GM18502 (cell line): ENCODE measurements around the gene TUBGCP3.

ENCODE experiments used
- ATAC-seq: cut with Tn5 transposase; IDR thresholded peaks from one replicate; pipeline ENCODE4 v1.9.1; 2021; ENCODE audit warnings: mild to moderate bottlenecking; ENCODE audit not compliant: unreplicated experiment, poor library complexity

The TUBGCP3 gene

DNA sequence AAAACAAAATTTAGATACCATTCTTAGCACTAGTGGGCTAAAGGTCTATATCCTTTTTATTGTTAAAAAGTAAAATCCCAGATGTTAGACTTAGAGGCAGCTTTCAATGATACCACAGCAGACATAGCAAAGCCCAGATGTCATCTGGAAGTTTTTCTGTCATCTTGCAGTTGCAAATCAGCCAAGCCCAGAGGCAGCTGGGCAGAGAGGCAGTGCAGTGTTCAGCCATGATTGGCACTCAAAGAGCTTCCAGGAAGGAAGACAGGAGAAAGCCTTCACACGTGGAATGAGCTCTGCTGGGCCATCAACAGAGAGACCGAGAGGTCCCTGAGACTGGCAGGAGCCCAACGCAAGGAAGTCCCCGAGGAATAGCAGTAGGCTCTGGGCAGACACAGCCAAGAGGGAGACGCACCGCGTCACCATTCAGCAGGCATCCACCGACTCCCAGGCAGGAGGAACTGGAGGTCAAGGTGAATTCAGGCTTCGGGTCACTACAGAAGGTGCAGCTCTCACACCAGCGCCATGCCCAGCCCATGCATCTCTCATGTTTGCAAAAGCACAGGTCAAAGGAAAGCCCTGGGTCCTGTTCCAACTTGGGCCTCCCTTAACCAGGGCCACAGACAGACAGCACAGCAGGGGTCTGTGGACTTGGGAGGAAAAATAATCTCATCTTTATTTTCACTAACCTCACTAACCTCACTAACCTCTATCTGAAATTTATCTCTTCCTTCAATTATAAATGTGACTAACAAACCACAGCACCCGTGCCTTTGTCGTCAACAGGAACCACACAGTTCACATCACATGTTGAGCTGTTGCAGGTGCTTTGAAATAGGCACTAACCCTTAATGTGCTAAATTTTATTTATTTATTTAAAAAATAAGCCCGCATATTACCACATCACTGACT, 54.9 kb downstream of the TUBGCP3 start:
- no peak for ATAC-seq

DNA sequence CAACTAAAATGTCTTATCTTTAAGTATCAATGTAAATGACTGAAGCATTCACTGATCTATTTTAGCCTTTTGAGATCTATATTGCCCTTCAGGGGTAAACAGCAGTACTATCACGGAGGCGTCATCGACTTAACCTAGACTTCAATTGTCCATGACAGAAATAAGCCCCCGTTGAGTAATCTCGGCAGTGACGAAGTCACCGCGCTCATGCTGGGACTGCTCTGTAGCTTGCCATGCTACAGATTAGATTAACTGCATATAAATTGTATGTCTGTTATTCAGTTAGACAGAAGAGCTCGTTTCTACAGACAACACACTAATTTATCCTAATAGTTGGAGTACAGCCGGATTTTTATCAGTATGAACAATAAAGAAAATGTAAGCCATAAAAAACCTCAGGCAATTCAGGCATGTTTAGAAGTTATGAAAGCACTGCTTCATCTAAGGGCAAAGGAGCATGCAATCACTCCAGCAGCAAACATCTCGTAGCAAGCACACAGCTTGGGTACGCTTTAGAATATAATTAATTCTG, 56.6 kb downstream of the TUBGCP3 start:
- ATAC-seq, result no peak

DNA sequence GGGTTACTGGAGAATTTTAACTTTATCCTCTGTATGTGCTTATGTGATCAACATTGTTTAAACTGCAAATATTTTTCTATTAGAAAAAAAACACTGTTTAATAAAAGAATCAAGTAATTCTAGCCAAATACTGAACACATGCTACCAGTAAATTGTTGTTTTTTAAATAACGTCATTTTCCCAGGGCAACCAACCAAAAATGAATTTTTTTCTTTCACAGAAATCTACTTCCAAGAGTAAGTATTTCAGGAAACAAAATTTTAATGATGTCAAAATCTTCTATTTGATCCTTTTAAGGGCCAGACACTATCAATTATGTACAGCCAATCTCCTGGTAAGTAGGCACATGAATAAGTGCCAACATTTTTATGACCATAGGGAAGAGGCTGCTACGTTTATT, 57.1 kb downstream of the TUBGCP3 start:
- no peak for ATAC-seq

DNA sequence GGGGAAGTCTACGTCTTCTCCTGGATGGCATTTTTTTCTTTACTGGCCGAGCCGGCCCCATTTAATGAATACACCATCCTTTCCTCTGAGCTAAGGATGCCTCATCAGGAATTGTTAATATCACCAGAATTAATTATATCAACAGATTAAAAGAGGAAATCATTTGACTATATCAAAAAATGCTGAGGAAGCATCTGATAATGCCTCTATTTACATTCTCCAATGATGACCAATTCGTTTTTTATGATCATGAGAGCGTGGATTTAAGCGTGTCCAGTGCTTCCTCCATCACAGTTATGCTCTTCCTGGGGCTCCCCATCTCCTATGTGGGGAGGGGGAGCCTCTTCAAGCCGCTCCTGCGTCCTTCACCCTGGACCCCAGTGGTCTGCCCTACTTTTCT, 58.7 kb downstream of the TUBGCP3 start:
- no peak for ATAC-seq

DNA sequence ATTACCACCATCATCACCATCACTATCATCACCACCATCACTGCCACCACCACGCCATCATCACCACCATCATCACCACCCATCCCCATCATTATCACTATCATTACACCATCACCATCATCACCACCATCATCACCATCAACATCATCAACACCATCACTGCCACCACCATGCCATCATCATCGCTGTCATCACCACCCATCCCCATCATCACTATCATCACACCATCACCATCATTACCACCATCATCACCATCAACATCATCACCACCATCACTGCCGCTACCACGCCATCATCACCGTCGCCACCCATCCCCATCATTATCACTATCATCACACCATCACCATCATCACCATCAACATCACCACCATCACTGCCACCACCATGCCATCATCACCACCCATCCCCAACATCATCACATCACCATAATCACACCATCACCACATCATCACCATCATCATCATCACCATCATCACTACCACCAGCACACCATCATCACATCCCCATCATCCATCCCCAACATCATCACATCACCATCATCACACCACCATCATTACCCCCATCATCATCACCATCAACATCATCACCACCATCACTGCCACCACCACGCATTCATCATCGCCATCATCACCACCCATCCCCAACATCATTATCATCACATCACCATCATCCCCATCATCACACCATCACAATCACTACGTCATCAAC, 61.7 kb downstream of the TUBGCP3 start:
- ATAC-seq, result no peak

GRCh38 chr13:112525356-112525945, 62.5 kb downstream of the TUBGCP3 start:
- no peak for ATAC-seq

GRCh38 chr13:112522578-112522977, 65.4 kb downstream of the TUBGCP3 start:
- ATAC-seq, result no peak

- ATAC-seq, result no peak
These were observed 66.8 kb downstream of the TUBGCP3 start for GRCh38 chr13:112521073-112521685.

- ATAC-seq, result no peak
These were observed 68.4 kb downstream of the TUBGCP3 start for GRCh38 chr13:112519517-112520060.

DNA sequence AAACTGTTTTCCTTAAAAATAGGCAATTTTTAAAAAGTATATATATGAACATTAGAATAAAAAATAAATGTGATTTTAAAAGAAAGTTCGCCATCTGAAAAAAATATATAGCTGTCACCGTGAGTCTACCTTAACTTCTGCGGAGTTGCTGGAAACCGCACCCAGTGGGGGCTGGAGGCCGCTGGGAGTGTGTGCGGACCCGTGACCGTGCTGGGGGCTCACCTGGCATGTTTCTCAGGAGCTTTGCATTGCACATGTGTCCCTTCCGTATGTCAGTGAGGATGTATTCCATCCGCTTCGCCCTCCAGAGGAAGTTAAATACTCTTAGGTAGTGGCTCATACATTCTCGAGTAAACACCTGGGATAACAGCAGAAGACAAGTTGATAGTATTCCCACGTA, 71.7 kb downstream of the TUBGCP3 start:
- ATAC-seq, result no peak

DNA sequence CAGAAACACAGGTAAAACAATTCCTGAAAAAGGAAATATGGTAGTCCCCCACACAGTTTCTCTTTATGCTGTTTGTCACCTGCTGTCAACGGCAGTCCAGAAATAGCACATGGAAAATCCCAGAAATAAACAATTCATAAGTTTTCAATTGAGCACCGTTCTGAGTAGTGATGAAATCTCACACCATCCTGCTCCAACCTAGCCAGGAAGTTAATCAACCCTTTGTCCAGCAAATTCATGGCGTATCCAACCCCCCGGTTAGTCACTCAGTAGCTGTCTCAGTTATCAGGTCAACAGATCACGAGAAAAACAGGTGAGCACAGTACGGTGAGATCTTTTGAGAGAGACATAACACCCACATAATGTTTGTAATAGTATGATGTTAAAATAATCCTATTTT, 74.2 kb downstream of the TUBGCP3 start:
- ATAC-seq, result no peak

DNA sequence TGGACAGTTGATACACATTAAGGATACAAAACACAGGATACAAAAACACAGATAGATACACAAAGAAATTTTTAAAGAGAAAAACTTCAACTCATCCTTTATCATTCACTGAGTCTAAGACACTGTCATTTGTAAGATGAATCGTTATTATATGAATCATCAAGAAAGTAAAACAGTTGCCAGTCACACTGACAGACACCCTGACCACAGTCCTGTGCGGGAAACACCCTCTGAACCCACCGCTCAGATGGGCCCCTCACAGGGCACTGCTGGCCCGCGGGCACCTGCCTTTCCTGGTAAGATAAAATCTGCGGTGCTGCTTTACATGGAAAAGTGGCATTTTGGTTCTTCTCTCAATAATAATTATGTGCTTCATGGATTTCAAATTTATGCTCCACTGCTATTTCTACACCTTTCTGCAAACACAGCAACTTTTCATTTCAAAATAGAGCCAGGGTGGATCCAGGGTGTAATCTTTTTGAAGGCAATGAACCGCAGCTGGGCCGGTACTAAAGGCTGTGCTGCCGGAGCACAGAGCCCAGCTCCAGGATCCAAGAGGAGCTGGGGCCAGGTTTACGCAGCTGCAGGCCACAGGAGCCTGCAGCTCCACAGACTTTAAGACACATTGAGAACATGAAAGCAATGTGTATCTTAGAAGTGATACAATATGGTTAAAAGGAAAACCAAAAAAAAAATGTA, 76.8 kb downstream of the TUBGCP3 start:
- ATAC-seq, result no peak

DNA sequence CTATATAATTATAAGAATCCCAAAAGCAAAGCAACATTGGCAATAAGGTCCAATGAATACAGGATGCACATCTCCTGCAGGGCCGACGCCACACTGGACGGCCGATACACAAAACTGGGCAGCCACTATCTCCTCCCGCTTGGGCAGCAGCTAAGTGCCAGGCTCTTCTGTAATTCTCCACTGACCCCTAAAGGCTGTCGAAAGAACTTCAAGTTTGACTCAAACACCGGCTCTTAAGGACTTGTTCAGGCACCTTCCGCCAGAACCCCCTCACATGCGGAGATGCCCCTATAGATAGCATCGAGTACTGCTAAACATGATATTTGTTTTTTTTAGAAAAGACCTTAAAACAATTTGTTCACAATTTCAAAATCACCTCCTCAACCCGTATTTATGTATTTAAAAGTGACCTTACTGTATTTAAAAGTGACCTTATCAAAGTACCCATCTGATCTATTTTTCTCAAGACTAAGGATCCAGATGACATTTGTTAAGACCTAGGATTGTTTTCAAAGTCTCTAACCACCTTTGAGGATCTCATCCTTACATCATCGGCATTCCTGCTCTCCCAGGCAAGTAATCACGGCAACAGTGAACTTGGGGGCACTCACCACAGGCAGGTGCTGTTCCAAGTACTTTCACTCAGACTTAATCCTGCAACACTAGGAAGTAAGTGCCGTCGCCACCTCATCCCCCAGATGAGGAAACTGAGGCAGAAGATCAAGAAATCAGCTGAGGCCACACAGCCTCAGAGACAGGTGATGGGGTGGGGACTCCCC, 77.8 kb downstream of the TUBGCP3 start:
- ATAC-seq, result peak; percentile 46

GRCh38 chr13:112509190-112509589, 78.8 kb downstream of the TUBGCP3 start:
- no peak for ATAC-seq

DNA sequence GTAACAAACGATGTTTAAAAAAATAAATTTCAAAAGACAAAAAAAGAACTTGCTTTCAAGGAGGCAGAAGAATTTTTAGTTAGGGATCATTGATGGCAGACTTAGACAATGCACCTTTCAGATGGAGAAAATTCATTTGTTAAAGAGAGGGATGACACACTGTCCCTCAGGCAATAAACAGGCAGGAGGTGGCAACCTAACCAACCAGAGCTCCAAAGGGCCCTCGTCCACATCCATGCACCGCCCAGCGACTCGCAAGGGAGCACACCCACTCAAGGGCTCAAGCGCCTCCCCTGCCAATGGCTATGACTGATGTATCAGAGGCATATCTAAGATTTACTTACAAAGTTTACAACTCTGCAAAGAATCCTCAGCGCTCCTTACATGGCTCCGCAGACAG, 81.9 kb downstream of the TUBGCP3 start:
- ATAC-seq, result no peak

GRCh38 chr13:112496166-112496565, 91.8 kb downstream of the TUBGCP3 start:
- ATAC-seq, result no peak

DNA sequence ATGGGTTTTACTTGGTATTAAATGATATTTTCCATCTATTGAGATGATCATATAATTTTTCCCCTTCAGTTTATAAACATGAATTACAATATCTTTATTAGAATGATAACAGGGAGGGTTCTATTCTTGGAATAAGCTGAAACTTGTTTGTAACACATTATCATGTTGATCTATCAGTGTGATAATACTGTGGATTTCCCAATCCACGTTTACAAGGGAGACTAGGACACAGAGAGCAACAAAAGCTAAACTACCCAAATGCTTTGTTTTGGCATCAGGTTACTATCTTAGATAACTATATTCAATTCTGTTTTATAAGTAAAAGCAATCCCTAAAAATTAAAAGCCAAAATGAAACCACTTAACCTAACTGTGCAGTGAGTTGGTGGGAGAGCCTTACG, 92.5 kb downstream of the TUBGCP3 start:
- ATAC-seq, result no peak

- no peak for ATAC-seq
These were observed 98.8 kb downstream of the TUBGCP3 start for GRCh38 chr13:112489199-112489598.
